ENCODE results near the gene GABARAP. TPM values are rescaled to one million over a fixed set of nuclear protein-coding genes. Genes with fewer than 3 reads are reported as not detected.
A peak's percentile ranks its signal among the peaks of the same experiment; 100 is the strongest.

GABARAP gene
- total RNA-seq, 1 donor from 2014 or later: 449 TPM

DNA sequence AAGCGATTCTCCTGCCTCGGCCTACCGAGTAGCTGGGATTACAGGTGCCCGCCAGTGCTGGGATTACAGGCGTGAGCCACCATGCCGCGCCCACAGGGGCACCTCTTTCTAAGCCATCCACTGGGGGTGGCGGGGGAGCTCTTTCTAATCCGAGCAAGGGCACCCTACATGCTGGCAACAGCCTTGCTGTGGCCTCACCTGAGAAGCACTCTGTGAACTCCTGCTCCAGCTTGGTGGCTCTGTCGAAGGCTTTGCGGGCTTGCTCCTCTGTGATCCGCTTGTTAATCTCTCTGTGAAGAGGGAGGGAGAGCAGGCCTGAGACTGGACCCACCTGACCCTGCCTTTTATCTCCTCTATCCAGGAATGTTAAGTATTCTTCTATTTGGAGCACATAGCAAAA lies 51.2 kb downstream of the GABARAP start:
- no peak for DNase-seq (ENCODE audit: low spot score)

GRCh38 chr17:7190276-7190917 lies 51.9 kb downstream of the GABARAP start:
- intact Hi-C loops (cut with DNase I): no loop called here
- no peak for DNase-seq (ENCODE audit: low spot score)

More for the DNA sequence above, 51.2 kb downstream of the GABARAP start:
- intact Hi-C loops (cut with DNase I): no loop called here

Small RNAs within 50 kb of the gene (microRNA-seq; reads per million reads assigned to microRNA genes)
- gene MIR324: 416 reads per million, percentile 78 among the genes with 10 or more reads in this experiment

Other genes starting within 250 kb of the GABARAP start
- not detected for gene ALOX12, start 246.4 kb downstream of the GABARAP start, total RNA-seq
- gene RNASEK, start 229.8 kb downstream of the GABARAP start, total RNA-seq: 171 TPM
- gene BCL6B, start 219.4 kb downstream of the GABARAP start, total RNA-seq: 8.8 TPM
- gene SLC16A13, start 206.4 kb downstream of the GABARAP start, total RNA-seq: 0.48 TPM
- 1.1 TPM for gene SLC16A11, start 198.4 kb downstream of the GABARAP start, total RNA-seq
- gene CLEC10A, start 162.2 kb downstream of the GABARAP start, total RNA-seq: 3.0 TPM
- gene ASGR2, start 127.6 kb downstream of the GABARAP start, total RNA-seq: 0.24 TPM
- 0.54 TPM for gene ASGR1, start 63.1 kb downstream of the GABARAP start, total RNA-seq
- gene DLG4, start 22.6 kb downstream of the GABARAP start, total RNA-seq: 16.0 TPM
- gene ACADVL, start 22.5 kb downstream of the GABARAP start, total RNA-seq: 966 TPM
- gene DVL2, start 7.9 kb downstream of the GABARAP start, total RNA-seq: 22.5 TPM
- gene PHF23, start 3.0 kb downstream of the GABARAP start, total RNA-seq: 20.5 TPM
- 111 TPM for gene CTDNEP1, start 9.3 kb upstream of the GABARAP start, total RNA-seq
- gene ELP5, start 9.8 kb upstream of the GABARAP start, total RNA-seq: 57.5 TPM
- gene CLDN7, start 20.0 kb upstream of the GABARAP start, total RNA-seq: 0.75 TPM
- 73.5 TPM for gene SLC2A4, start 39.3 kb upstream of the GABARAP start, total RNA-seq
- gene YBX2, start 52.2 kb upstream of the GABARAP start, total RNA-seq: 1.2 TPM
- 263 TPM for gene EIF5A, start 65.2 kb upstream of the GABARAP start, total RNA-seq
- gene GPS2, start 72.9 kb upstream of the GABARAP start, total RNA-seq: 49.0 TPM
- gene NEURL4, start 86.9 kb upstream of the GABARAP start, total RNA-seq: 29.9 TPM
- gene ACAP1, start 94.1 kb upstream of the GABARAP start, total RNA-seq: 16.4 TPM
- 9.6 TPM for gene KCTD11, start 109.7 kb upstream of the GABARAP start, total RNA-seq
- gene TMEM95, start 112.7 kb upstream of the GABARAP start, total RNA-seq: not detected
- 2.0 TPM for gene TNK1, start 138.6 kb upstream of the GABARAP start, total RNA-seq
- gene PLSCR3, start 152.1 kb upstream of the GABARAP start, total RNA-seq: 16.8 TPM
- gene TMEM256, start 161.6 kb upstream of the GABARAP start, total RNA-seq: 67.7 TPM
- 11.0 TPM for gene NLGN2, start 165.4 kb upstream of the GABARAP start, total RNA-seq
- not detected for gene SPEM1, start 177.9 kb upstream of the GABARAP start, total RNA-seq
- gene SPEM2, start 183.2 kb upstream of the GABARAP start, total RNA-seq: not detected
- gene SPEM3, start 186.4 kb upstream of the GABARAP start, total RNA-seq: not detected
- gene TMEM102, start 193.0 kb upstream of the GABARAP start, total RNA-seq: 2.6 TPM
- gene FGF11, start 197.1 kb upstream of the GABARAP start, total RNA-seq: 3.9 TPM
- 9.9 TPM for gene CHRNB1, start 202.6 kb upstream of the GABARAP start, total RNA-seq
- 69.4 TPM for gene ZBTB4, start 237.2 kb upstream of the GABARAP start, total RNA-seq
- not detected for gene SLC35G6, start 239.0 kb upstream of the GABARAP start, total RNA-seq
- 56.4 TPM for gene POLR2A, start 241.9 kb upstream of the GABARAP start, total RNA-seq

Measured in cardiac septum (tissue), 1 donor.